HG02610 (cell line): ENCODE measurements around the gene GOLGA3.
"Not testable (repeated sequence)": the region's sequence is repeated elsewhere in the genome, so short reads cannot be mapped to it uniquely, and the experiment has no call there.

ENCODE experiments used
- ATAC-seq: cut with Tn5 transposase; IDR thresholded peaks from one replicate; pipeline ENCODE4 v1.9.1; 2021; ENCODE audit warnings: mild to moderate bottlenecking, moderate library complexity; ENCODE audit not compliant: unreplicated experiment

The GOLGA3 gene, protein sequence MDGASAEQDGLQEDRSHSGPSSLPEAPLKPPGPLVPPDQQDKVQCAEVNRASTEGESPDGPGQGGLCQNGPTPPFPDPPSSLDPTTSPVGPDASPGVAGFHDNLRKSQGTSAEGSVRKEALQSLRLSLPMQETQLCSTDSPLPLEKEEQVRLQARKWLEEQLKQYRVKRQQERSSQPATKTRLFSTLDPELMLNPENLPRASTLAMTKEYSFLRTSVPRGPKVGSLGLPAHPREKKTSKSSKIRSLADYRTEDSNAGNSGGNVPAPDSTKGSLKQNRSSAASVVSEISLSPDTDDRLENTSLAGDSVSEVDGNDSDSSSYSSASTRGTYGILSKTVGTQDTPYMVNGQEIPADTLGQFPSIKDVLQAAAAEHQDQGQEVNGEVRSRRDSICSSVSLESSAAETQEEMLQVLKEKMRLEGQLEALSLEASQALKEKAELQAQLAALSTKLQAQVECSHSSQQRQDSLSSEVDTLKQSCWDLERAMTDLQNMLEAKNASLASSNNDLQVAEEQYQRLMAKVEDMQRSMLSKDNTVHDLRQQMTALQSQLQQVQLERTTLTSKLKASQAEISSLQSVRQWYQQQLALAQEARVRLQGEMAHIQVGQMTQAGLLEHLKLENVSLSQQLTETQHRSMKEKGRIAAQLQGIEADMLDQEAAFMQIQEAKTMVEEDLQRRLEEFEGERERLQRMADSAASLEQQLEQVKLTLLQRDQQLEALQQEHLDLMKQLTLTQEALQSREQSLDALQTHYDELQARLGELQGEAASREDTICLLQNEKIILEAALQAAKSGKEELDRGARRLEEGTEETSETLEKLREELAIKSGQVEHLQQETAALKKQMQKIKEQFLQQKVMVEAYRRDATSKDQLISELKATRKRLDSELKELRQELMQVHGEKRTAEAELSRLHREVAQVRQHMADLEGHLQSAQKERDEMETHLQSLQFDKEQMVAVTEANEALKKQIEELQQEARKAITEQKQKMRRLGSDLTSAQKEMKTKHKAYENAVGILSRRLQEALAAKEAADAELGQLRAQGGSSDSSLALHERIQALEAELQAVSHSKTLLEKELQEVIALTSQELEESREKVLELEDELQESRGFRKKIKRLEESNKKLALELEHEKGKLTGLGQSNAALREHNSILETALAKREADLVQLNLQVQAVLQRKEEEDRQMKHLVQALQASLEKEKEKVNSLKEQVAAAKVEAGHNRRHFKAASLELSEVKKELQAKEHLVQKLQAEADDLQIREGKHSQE (N-terminal part only)

GRCh38 chr12:132828706-132829534 lies at the start of gene GOLGA3:
TSS of gene GOLGA3 (minus strand) at chr12:132828869. CDS start at chr12:132822128, 6,741 bp downstream.
- ATAC-seq, result peak; percentile 84

GRCh38 chr12:132874620-132875019 lies 46.0 kb upstream of the GOLGA3 start:
- not testable (repeated sequence) for ATAC-seq

- ATAC-seq, result no peak
These were observed 45.5 kb upstream of the GOLGA3 start for GRCh38 chr12:132874175-132874574.

DNA sequence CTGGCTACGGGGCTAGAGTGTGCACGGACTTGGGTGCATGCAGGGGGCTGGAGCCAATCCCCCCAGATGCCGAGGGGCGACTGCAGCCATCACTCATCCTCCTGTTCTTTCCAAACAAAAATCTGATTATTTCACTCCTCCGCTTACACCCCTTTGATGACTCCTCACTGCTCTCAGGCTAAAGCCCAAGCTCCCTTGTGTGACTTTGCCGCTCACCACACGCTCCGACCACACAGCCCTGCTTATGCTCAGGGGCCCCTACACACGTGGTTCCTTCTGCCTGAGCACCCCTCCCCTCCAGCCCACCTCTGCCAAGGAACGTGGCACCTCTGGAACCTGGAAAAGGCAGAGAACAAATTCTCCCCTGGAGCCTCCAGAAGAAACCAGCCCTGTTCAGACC lies 45.1 kb upstream of the GOLGA3 start:
- ATAC-seq, result no peak

DNA sequence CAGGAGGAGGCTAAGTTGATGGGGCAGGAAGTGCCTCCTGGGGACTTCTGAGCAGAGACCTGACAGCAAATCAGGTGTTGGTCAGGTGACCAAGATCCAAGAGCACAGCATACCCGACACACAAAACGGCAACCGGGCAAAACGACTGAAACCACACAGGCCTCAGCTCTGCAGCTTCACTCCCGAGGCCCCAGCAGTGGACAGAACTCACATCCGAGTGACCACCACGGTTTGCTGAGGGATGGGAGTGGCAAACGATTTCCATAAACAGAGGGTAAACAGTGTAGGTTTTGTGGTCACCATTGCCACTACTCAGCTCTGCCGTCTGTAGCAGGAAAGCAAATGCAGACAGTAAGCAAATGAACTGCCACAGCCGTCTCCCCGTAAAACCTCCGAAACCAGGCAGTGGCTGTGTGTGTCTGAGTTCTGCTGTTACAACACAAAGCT lies 44.3 kb upstream of the GOLGA3 start:
- ATAC-seq, result no peak

DNA sequence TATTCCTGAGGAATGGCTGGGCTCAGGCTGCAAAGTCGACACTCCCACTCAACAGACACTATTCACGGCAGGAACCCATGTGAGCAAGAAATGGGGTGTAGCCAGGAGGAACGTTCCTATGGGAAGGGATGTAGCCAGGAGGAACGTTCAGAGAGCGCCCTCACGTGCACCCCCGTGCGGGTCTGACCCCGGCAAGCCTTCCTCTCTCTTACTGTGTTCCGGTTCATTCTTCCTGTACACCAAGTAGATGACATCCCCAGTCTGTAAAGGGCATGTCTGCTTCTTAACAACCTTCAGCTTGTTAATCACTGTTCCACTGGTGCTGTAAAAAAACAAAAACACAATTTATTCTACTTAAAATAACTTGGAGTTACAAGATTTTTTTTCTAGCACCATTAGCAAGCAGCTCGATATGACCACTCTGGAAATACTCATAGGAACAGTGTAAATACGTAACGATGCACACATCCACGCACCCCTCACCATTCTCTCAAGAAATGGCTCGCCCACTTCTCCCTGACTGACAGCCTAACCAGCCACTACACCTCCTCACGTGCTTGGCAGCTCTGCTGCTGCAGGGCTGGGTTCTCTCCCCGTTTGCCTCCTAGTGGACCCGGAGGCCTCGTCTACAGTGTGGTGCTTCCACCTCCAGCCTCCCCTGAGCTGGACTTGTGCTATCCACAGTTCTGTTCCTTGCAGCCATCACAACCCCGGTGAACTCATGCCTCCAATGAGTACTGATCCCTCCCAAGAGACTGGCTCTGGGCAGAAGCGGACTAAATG lies 43.6 kb upstream of the GOLGA3 start:
- ATAC-seq, result no peak

DNA sequence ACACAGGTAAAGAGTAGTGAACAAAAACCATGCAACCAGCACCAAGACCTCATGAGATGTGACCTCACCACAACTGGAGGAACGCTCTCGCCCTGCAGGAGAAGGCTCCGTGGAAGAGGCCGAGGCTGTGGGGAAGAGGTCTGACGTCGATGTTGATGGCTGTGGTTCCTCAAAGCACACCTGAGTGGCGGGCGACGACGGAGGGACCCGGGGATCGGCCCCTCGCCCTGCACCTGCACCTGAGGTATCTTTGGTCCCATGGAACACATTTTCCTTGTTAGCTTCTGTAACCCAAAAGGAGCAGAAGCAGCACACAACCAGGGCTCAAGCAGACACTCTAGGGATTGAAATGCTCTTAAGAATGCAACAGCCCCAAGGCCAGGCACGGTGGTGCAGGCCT lies 40.9 kb upstream of the GOLGA3 start:
- no peak for ATAC-seq

GRCh38 chr12:132866251-132866828 lies 37.7 kb upstream of the GOLGA3 start:
- ATAC-seq, result no peak

- no peak for ATAC-seq
These were observed 32.9 kb upstream of the GOLGA3 start for GRCh38 chr12:132861558-132861957.

- no peak for ATAC-seq
These were observed 30.1 kb upstream of the GOLGA3 start for GRCh38 chr12:132858718-132859266.

DNA sequence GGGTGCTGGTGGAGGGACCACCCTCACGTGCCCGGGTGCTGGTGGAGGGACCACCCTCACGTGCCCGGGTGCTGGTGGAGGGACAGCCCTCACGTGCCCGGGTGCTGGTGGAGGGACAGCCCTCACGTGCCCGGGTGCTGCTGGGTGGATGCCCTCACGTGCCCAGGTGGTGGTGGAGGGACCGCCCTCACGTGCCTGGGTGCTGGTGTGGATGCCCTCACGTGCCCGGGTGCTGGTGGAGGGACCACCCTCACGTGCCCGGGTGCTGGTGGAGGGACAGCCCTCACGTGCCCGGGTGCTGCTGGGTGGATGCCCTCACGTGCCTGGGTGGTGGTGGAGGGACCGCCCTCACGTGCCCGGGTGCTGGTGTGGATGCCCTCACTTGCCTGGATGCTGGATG lies 28.4 kb upstream of the GOLGA3 start:
- ATAC-seq, result not testable (repeated sequence)

- no peak for ATAC-seq
These were observed 27.9 kb upstream of the GOLGA3 start for GRCh38 chr12:132856581-132856980.

DNA sequence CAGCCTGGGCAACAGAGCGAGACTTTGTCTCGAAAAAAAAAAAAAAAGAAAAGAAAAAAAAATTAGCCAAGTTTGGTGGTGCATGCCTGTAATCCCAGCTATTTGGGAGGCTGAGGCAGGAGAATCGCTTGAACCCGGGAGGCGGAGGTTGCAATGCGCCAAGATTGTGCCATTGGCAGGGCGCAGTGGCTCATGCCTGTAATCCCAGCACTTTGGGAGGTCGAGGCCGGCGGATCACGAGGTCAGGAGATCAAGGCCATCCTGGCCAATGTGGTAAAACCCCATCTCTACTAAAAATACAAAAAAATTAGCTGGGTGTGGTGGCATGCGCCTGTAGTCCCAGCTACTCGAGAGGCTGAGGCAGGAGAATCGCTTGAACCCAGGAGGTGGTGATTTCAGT lies 26.5 kb upstream of the GOLGA3 start:
- not testable (repeated sequence) for ATAC-seq

DNA sequence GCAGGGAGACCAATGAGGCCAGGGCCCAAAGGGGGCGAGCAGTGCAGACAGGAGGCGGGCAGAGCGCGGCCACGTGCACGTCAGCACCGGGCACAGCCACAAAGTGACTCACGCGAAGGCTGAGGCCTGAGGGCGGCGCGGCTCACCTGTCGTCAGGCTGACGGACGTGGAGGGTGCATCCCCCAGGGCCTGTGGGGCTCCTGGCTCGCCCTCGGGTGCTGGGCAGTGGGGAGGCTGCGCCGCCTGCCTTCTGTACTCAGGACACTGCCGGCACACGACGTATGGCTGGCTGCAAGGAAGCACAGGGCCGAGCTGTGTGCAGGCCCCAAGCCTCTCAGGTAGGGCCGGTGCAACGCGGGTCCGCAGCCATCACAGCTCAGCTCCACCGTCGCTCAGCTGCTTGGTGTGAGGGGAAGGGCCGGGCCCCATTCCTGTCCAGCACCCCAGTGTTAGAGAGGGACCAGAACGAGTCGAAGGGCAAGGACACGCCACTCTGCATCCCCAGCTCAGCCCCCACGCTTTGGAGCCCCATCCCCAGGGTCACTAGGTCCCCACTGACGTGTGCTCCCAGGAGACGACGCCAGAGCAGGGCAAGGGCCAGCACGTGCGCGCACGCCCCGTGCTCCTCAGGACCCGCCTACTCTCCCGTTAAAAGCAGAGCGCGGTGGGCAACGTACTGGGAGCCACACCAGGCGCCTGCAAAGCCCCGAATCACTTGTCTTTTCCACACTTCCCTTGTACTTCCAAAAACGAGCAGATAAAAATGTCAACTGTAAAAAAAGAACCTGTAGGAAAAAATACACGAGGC lies 24.8 kb upstream of the GOLGA3 start:
- no peak for ATAC-seq

DNA sequence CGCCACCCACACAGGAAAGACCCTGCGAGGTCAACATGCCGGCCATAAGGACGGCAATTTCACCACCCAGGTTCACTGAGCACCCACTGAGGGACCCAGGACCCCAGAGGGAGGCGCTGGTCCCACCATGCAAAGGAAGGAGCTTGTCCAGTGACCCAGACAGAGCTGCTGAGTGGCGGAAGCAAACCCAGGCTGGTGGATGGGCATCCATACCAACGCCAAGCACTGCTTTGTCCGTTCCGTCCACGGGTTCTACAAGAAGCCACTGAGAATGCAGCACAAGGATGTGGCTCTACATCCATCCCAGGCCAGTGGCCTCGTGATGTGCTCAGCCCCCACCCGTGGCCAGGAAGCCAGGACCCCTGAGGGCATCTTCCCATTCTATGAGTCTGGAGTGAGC lies 23.8 kb upstream of the GOLGA3 start:
- ATAC-seq, result no peak

DNA sequence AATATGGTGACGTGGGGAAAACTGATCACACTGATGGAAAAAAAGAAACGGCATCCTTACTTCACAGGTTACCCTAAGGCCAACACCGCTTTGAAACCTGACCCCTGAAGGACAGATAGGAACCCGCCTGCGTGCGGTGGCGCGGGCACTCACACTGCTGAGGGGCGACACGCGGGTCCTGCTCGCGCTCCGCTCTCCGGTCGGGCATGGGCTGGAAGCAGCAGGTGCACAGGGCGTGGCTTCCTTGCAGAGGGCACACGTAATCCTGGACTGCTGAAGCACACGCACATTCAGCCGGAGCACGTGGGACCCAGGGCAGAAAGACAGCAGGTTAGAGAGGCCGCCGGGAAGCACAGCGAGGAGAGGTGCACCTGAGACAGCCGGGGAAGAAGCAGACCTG lies 22.8 kb upstream of the GOLGA3 start:
- ATAC-seq, result no peak

- no peak for ATAC-seq
These were observed 21.6 kb upstream of the GOLGA3 start for GRCh38 chr12:132850291-132850690.

DNA sequence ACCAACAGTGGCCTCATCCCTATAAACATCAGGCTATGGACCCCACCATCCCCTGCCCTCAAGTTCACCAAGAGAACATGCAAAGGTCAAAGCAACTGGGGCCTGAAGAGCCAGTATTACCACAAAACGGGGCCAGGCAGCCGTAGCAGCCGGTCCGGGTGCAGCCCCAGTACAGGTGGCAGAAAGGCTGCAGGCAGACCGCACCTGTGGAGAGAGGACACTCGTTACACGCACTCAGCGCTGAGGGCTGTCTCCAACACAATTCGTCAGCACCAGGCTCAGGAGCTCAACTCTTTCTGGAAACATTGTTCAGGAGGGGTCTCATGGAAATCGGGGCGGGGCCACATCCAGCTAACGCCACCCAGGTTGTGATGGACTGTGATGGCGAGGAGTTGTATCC lies 19.9 kb upstream of the GOLGA3 start:
- no peak for ATAC-seq
